SH-SY5Y (cell line): ENCODE results near the gene SAP130.

Experiments used
- GATA2 ChIP-seq: IDR thresholded peaks from 2 replicates; pipeline ENCODE4 v1.6.1; 2011; ENCODE audit warnings: mild to moderate bottlenecking, low read depth, low read length
- GATA3 ChIP-seq: IDR thresholded peaks from 2 replicates; pipeline ENCODE4 v1.6.1; 2011; ENCODE audit warnings: low read depth, mild to moderate bottlenecking, low read length, moderate library complexity

GRCh38 chr2:128026448-128027277 lies 1.2 kb downstream of the SAP130 start:
- TF ChIP-seq GATA2 (no peak), GATA3 (no peak)
